HS-5 (cell line): ENCODE results near the gene MOCS1.
A peak's percentile ranks its signal among the peaks of the same experiment; 100 is the strongest.
"Not testable (repeated sequence)": the region's sequence is repeated elsewhere in the genome, so short reads cannot be mapped to it uniquely, and the experiment has no call there.

Experiments used
- DNase-seq: peaks from one replicate; pipeline ENCODE4 v3.0.0-alpha.2; 2012; ENCODE audit warnings: low read depth

Gene MOCS1

GRCh38 chr6:39934131-39934757 lies at the start of gene MOCS1:
TSS of gene MOCS1 (minus strand) at chr6:39934462. CDS start at chr6:39934417, 45 bp downstream.
- no peak for DNase-seq

- no peak for DNase-seq
Observed at GRCh38 chr6:39984051-39984450, 49.8 kb upstream of the MOCS1 start.

DNA sequence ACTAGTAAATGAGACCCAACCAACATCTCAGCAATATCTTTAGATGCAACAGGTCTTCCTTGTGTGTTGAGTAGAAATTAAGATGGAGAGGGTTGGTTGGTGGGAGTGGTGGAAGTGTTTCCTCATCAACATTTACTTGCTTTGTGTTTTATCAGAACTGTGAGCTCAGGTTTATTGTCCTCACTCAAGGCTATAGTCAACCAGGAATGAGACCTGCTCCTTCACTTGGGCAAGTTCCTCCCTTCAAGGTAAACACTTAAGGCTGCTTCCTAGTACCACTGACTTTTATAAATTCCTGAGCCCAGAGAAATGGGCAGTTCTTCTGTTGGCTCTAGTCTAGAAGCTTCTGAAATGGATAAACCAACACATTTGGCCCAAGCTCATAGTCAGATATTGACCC lies 48.9 kb upstream of the MOCS1 start:
- no peak for DNase-seq

DNA sequence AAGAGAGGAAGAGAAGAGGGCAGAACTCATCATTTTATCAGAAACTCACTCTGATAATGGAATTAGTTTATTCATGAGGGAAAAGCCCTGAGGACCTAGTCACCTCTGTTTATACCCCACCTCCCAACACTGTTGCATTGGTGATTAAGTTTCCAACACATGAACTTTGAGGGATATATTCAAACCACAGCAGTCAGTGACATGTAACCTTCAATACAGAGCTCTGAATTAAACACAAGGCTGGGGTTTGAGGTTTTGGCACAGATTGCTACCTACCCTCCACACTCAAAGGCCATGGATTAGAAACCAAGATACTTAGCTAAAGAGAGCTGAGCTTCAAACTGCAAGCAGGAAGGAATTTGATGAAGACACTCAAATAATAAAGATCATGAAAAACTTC lies 48.5 kb upstream of the MOCS1 start:
- DNase-seq, result no peak

DNA sequence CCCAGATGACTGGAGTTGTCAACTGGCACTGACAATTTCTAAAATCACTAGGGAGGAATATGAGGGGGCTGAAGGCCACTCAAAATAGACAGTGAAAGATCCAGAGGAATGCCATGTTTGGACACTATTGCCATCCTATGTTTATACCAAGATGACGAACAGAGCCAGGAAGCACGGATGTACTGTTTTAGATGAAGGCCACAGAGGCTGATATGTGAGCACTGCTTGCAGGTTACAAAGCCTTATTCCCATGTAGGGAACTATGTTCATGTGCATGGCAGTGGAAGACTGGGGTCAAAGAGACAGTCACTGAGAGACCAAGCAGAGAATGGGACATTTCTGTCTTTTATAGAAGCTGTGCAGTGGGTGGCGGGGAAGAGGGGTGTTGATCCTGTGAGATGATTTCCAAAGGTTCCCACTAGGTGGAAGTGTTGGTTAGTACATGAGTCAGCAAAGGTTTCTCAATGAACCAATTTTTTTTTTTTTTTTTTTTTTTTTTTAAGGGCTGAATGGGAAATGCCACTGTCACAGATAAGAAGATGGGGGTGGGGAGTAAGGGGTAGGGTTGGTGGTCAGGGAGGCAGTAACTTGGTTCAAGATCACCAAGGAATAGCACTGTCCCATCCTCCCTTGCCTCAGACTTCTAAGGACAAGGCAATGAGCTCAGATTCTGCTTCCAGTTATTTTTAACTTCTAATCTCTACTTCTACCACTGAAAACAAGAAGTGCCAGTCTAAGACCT lies 46.7 kb upstream of the MOCS1 start:
- DNase-seq, result peak; percentile 15

DNA sequence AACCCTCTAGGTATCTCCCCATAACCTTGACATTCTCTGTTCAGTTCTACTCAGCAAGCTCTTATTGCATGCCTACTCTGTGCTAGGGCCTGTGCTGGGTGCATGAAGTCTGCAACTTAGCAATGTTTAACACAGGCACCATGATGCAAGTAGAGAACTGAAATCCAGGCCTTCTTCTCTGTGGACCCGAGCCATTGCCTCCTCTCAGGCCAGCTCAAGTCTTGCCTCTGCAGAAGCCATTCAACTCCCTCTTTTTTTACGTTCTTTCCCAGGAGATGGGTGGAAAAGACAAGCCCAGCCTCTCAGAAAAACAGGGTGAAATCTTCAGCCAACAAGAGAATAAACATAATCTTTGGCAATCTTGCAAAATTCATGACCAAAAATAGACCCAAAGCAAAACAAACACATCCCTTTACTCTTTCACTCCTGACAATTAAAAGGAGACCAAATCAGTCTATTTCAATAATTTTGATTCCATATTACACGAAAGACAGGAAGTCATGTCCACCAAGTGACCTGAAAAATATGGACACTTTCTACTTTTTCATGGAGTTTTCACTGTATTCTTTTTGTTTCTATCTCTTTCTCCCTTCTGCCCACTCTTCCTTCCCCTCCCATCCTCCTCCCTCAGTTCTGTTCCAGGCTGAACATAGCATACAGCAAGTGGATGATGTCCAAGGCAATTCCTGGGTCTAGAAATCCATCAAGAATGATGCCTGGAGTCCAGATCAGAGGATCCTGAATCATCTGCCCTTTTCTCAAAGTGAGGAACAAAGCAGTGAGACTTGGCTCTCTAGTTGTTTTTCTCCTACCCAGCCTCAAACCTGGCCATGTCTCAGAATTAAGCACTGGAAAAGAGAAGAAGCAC lies 45.4 kb upstream of the MOCS1 start:
- no peak for DNase-seq

GRCh38 chr6:39978240-39978639 lies 44.0 kb upstream of the MOCS1 start:
- DNase-seq, result no peak

DNA sequence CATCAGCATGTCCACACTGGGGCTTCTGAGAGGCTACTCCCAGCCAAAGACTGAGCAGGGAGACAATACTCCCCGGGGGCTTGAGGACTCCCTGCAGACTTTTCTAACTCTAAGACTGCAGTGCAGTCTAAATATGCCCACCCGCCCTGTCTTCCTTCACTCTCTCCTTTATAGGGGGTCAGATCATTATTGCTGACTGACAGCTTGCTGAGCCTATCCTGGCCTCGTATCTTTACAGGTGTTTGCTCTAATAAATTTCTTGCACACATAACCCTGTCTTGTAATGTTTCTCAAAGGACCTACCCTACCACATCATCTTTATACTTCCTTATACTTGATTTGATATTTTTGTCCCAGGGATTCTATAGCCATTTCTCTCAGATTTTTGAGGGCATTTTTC lies 39.4 kb upstream of the MOCS1 start:
- DNase-seq, result no peak

DNA sequence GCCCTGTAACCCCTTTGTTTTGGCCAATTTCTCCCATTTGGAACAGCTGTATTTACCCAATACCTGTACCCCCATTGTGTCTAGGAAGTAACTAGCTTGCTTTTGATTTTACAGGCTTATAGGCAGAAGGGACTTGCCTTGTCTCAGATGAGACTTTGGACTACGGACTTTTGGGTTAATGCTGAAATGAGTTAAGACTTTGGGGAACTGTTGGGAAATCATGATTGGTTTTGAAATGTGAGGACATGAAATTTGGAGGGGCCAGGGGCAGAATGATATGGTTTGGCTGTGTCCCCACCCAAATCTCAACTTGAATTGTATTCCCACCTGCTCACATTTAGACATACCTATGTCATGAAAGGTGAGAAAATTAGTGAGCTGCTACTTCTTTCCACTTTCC lies 38.5 kb upstream of the MOCS1 start:
- not testable (repeated sequence) for DNase-seq

DNA sequence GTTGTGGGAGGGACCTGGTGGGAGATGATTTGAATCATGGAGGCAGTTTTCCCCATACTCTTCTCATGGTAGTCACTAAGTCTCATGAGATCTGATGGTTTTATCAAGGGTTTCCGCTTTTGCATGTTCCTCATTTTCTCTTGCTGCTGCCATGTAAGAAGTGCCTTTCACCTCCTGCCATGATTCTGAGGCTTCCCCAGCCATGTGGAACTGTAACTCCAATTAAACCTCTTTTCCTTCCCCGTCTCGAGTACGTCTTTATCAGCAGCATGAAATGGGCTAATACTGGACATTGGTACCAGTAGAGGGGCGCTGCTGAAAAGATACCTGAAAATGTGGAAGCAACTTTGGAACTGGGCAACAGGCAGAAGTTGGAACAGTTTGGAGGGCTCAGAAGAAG lies 36.9 kb upstream of the MOCS1 start:
- not testable (repeated sequence) for DNase-seq

- DNase-seq, result no peak
Observed at GRCh38 chr6:39965751-39966150, 31.5 kb upstream of the MOCS1 start.

GRCh38 chr6:39964530-39964929 lies 30.3 kb upstream of the MOCS1 start:
- no peak for DNase-seq

DNA sequence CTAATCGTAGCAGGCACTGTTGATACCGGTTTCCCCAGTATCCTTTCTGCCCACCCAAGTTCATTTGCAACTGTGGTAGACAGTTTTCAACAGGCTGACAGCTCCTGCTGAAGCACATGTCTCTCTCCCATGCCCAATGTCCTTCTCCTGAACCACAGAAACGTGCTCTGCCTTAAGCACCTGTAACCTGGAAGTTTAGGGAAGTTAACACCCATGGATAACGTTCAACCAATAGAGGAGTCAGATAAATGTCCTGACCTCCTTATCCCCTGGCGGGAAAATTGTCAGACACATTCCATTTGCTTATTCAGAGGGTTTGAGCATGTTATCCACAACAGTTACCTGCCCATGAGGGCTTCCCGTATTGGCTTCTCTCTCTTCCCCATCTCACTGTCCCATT lies 29.8 kb upstream of the MOCS1 start:
- DNase-seq, result no peak

- no peak for DNase-seq
Observed at GRCh38 chr6:39962831-39963230, 28.6 kb upstream of the MOCS1 start.

DNA sequence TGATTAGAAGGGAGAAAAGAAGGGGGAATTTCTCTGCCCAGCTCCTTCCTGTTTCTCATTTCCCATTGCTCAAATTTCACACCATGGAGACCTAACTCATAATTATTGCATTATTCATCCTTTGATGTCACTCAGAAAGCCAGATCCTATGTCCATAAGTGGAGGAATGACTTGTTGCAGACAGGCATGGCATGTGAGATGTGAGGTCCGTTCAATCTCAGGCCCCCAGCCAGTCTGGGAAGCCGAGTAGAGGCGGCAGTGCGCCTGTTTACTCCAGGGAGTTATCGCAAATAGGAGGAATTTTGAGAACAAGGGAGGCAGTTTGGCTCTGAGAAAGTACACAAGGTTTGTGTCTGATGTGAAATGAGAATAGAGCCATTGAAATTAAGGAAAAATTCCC lies 26.9 kb upstream of the MOCS1 start:
- DNase-seq, result peak; percentile 6

DNA sequence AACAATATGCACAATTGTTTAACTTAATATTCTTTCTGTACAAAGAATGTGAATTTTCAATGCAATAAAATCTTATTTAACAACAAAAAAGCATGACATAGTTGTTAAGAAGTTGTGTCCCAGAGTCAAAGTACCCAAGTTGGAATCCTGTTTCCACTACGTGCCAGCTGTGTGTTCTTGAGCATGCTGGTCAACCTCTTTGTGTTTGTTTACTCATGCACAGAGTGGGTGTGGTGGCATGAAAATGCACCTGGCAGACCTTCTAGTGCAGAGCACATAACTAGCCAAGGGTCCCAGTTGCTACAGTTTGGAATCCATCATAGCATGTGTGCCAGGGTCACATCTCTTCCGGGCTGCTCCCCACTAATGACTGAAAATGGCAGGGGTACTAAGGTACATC lies 24.7 kb upstream of the MOCS1 start:
- DNase-seq, result no peak

DNA sequence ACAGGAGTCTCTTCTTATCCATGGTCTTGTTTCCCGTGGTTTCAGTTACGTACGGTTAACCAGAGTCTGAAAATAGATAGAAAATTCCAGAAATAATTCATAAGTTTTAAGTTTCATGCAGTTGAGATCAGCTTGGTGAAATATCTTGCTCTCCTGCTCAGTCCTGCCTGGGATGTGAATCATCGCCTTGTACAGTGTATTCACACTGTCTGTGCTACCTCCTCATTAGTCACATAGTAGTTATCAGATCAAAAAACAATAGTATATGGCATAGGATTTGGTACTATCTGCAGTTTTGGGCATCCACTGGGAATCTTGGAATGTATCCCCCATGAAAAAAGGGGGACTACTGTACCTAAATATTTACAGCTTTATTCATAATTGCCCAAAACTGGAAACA lies 22.7 kb upstream of the MOCS1 start:
- DNase-seq, result no peak

- no peak for DNase-seq
Observed at GRCh38 chr6:39953076-39953618, 18.9 kb upstream of the MOCS1 start.

DNA sequence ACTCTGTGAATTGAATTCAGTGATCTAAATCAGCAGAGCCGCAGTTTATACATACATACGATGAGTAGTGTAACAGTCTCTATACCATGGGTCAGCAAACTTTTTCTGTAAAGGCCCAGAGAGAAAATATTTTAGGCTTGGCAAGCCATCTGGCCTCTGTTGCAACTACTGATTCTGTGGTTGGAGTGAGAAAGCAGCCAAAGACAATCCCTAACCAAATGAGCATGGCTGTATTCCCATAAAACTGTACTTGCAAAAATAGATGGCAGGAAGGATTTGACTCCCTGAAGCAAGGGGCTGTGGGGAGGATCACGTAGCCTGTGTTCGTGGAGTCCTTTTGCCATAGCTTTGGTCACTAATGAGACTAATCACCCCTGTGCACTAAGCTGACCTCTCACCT lies 17.9 kb upstream of the MOCS1 start:
- no peak for DNase-seq

DNA sequence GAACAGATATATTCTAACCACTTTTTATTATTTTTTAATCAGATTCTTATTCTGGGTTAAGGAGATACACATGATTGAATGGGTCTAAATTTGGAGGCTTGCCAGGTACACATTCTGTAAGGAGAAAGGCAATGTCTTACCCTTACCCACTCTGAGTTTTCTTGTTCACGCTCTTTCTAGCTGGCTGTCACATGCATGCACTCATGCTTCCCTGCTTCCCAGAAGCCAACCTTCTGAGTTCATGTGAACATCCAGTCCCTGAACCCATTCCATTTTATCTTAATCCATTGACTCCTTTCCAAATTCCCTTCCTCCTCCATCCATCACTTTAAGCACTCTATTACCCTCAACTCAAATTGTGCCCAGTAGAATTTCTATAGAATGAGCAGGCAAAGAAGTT lies 17.5 kb upstream of the MOCS1 start:
- no peak for DNase-seq

DNA sequence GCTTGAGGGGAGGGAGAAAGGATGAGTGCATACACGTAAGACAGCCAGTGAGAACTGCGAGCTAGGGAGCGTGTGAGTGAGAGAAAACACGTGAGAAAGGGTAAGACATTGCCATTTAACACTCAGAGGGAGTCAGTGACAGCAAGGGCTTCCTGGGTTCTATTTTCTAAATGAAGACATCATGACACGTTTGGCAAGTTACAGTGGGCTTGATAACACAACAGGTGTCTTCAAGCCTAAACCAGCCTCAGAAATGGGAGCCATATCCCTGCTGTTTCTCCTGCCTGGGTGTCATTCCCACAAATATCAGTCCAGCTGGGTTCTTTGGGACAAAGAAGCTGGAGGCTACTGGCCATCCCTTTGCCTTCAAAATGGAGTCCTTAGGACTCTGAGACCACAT lies 16.9 kb upstream of the MOCS1 start:
- DNase-seq, result no peak

GRCh38 chr6:39950125-39950720 lies 16.0 kb upstream of the MOCS1 start:
- no peak for DNase-seq
